ENCODE data around the gene SCO2.

DNA sequence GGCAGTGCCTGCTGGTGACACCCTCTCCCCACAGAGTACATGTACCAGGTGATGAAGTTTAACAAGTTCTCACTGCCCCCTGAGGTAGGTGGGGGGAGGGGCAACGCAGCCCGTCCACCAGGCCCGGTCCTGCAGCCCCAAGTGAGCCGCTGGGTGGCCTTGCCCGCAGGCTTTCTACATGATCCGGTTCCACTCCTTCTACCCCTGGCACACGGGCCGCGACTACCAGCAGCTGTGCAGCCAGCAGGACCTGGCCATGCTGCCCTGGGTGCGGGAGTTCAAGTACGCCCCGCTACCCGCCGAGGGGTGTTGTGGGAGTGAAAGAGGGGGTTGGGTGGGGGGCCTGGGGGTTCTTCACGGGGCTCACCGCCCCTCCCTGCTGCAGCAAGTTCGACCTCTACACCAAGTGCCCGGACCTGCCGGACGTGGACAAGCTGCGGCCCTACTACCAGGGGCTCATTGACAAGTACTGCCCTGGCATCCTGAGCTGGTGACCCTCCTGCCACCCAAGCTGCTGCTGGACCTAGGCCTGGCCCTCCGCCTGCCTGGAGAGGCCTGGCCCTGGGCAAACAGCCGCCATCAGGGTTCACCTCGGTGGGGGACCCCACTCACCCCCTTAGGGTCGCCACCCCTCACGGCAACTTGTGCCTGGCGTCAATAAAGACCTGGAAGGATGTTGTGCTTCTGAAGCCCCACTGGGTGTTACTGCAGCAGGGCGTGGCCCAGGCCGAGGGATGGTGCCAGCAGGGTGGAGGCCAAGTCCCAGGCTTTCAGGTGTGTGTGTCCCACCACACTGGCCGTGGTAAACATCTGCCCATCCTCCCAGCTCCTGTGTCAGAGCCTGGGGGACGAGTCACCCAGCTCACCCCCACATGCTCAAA lies 35.8 kb downstream of the SCO2 start:
- TF ChIP-seq, protein P1, sequence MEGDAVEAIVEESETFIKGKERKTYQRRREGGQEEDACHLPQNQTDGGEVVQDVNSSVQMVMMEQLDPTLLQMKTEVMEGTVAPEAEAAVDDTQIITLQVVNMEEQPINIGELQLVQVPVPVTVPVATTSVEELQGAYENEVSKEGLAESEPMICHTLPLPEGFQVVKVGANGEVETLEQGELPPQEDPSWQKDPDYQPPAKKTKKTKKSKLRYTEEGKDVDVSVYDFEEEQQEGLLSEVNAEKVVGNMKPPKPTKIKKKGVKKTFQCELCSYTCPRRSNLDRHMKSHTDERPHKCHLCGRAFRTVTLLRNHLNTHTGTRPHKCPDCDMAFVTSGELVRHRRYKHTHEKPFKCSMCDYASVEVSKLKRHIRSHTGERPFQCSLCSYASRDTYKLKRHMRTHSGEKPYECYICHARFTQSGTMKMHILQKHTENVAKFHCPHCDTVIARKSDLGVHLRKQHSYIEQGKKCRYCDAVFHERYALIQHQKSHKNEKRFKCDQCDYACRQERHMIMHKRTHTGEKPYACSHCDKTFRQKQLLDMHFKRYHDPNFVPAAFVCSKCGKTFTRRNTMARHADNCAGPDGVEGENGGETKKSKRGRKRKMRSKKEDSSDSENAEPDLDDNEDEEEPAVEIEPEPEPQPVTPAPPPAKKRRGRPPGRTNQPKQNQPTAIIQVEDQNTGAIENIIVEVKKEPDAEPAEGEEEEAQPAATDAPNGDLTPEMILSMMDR (IDR thresholded peaks at IDR 0.05), result no peak
- TF ChIP-seq EP300 (IDR thresholded peaks at IDR 0.05; ENCODE audit: low read depth) (no peak), POLR2A (IDR thresholded peaks at IDR 0.05) (no peak), POLR2AphosphoS5 (IDR thresholded peaks at IDR 0.05) (no peak)

All from transverse colon (tissue), 4 donors.